Renal cortex interstitium (tissue), 11 donors: ENCODE measurements around the gene SMKR1. TPM values are rescaled to one million over a fixed set of nuclear protein-coding genes. Genes with fewer than 3 reads are reported as not detected.

Source experiments
- DNase-seq, 11 donors: peaks; one replicate each; pipeline ENCODE4 v3.0.0-alpha.2; 2013; ENCODE audit warnings: low read depth in 9 of 11, low spot score in 4 of 11; ENCODE audit errors: extremely low read depth in 1 of 11
- polyA plus RNA-seq, 3 donors: library from polyadenylated mRNA; unstranded; fragments of 120-200 nt; gene quantifications; one replicate each; pipeline ENCODE4 v1.2.1, GENCODE V29; 2013; ENCODE audit not compliant: insufficient read length in 3 of 3

Gene SMKR1
- polyA plus RNA-seq, 3 donors: 2.4 to 3.4 (median 2.5) TPM

DNA sequence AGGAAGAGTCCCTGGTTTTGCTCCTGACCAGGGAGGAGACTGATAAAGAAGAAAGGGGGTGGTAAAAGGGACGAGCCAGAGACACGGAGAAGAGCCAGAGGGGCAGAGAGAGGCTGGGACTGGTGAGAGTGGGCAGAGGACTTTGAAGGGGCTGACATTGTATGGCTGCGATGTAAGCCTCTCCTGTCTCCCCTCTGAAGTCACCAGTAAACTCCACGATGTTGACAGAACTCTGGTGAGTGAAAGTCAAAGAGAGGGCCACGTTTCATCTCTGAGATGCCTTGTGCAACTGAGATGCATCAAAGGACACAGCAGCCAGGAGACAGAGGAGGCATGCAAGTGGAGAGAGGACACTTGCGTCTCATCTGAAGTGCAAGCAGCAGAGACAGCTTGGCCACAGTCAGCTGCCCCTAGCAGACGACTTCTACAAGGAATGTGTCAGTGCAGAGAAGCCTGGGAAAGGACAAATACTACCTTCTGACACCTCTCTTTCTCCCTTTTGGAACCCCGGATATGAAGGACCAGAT, 54.3 kb downstream of the SMKR1 start:
- DNase-seq: no peak

DNA sequence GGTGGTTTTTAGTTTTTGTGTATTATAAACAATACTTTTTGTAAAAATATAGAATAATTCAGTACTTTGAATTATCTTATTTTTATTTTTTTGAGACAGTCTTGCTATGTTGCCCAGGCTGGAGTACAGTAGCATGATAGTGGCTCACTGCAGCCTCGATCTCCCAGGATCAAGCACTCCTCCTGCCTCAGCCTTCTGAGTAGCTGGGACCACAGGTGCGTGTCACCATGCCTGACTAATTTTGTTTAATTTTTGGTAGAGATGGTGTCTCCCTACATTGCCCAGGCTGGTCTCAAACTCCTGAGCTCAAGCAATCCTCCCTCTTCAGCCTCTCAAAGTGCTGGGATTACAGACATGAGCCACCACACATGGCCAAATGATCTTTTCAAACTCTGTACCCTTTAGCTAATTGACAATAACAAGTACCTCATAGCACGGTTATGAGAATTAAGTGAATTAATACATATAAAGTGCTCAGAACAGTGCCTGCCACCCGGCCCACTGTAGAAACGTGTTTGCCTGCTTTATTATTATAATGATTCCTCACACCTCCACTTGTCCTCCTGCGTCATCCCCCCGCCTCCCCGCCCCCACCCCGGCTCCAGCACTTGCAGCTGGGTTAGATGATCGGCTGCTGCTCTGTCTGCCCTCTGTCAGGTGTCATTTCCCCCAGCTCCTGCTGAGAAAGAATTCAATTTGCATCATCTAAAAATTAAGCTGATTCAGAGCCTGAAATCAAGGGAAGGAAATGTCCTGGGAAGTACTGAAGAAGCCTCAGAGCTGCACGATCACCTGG, 55.6 kb downstream of the SMKR1 start:
- no peak for DNase-seq

DNA sequence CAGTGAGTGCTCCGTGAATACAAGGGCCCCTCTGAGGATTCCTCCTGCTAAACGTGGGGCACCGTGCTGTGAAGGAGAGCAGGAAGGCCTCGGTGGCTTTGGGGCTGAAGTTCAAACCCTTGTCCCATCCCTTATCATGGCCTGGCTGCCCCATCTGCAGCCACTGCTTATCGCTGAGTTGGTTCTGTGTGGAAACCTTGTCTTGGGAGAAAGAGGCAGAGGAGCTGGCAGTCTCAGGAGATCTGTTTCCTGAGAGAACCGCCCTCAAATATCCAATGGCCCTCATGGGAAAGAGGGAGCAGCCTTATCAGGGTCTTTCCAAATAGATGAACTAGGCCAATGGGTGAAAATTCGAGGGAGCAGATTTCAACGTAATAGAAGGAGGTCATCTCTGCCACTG, 57.2 kb downstream of the SMKR1 start:
- DNase-seq: no peak

GRCh38 chr7:129560831-129561230, 58.5 kb downstream of the SMKR1 start:
- no peak for DNase-seq

DNA sequence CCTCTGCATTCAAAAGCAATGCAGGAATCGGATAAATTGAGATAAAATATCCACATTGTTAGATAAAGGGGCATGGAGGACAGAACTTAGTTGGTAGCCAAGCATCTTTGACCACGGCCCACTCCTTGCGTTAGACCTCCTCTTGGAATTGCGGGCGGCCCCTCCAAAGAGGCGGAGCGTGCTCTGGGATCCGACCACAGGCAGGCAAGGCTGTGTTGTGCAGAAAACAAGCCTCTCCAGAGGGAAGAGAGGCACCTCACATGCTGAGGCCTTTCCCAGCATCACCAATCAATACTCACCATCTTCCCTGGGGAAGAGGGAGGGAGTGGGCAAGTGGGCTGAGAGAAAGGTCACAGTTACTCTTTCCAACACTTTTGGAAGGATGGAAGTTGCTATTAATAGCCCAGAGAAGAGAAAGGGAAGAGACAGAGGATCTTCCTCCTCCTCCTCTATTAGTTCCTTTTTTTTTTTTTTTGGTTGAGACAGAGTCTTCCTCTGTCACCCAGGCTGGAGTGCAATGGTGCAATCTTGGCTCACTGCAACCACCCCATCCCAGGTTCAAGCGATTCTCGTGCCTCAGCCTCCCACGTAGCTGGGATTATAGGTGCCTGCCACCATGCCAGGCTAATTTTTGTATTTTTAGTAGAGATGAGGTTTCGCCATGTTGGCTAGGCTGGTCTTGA, 59.5 kb downstream of the SMKR1 start:
- no peak for DNase-seq

Other genes starting within 250 kb of the SMKR1 start
- gene STRIP2, start 68.1 kb upstream of the SMKR1 start, polyA plus RNA-seq: 1 to 10 TPM; 3.0 to 5.4 (median 3.3) TPM
- 10 to 100 TPM; 21.9 to 25.3 (median 23.6) TPM for gene NRF1, start 109.2 kb downstream of the SMKR1 start, polyA plus RNA-seq